Osteocyte (in vitro differentiated cells): ENCODE measurements around the gene ZFAND5. TPM values are rescaled to one million over a fixed set of nuclear protein-coding genes. Genes with fewer than 3 reads are reported as not detected.

Source experiments
- DNase-seq: peaks from one replicate; pipeline ENCODE4 v3.0.0; 2021; ENCODE audit warnings: mixed read lengths; ENCODE audit not compliant: unreplicated experiment; ENCODE audit errors: extremely low spot score
- H3K27ac Mint-ChIP-seq: one replicate; pipeline ENCODE4 v1.8.0; 2021; ENCODE audit warnings: mild to moderate bottlenecking, mixed read lengths; ENCODE audit not compliant: unreplicated experiment
- H3K27me3 Mint-ChIP-seq: one replicate; pipeline ENCODE4 v1.8.0; 2021; ENCODE audit warnings: mixed read lengths; ENCODE audit not compliant: unreplicated experiment
- H3K36me3 Mint-ChIP-seq: one replicate; pipeline ENCODE4 v1.8.0; 2021; ENCODE audit warnings: mixed read lengths; ENCODE audit not compliant: unreplicated experiment
- H3K4me1 Mint-ChIP-seq: one replicate; pipeline ENCODE4 v1.8.0; 2021; ENCODE audit warnings: mixed read lengths; ENCODE audit not compliant: unreplicated experiment
- H3K4me3 Mint-ChIP-seq: one replicate; pipeline ENCODE4 v1.8.0; 2021; ENCODE audit warnings: mild to moderate bottlenecking, moderate library complexity, mixed read lengths; ENCODE audit not compliant: unreplicated experiment
- H3K9me3 Mint-ChIP-seq: one replicate; pipeline ENCODE4 v1.8.0; 2021; ENCODE audit warnings: mixed read lengths; ENCODE audit not compliant: unreplicated experiment
- total RNA-seq: library from RNA; stranded (reverse); gene quantifications from 2 replicates; pipeline ENCODE4 v1.2.1, GENCODE V29; 2021
- TF ChIP-seq, protein P1 (sequence below): fragments of 200-600 bp; sonication (generic); IDR thresholded peaks from 2 replicates; pipeline ENCODE4 v1.5.0; 2021; ENCODE audit warnings: antibody characterized with exemption, mild to moderate bottlenecking, moderate library complexity

Gene ZFAND5
- total RNA-seq, 1 donor from 2014 or later, result 233 TPM

DNA sequence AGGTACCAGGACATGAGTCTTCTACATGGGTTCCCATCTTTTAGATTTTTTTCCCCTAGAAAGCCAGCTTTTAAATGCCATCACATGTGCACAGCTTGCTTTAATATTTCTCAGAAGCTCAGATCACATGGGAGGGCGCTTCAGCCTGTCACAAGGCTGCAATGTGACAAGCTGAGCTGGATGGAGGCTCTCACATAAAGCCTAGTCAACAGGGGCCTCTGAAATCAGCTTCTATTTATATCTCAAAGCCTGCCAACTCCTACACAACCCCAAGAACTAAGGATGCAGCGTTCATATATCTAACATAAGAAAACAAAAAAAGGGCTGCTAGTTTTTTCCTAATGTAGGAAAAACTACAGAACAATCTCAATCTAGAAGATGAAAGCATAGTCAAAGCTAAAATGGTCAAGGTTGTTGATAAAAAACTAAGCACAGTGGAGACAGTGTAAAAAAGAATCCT, 2.3 kb downstream of the ZFAND5 start:
- H3K4me1 Mint-ChIP-seq, result peaks cover 53% of the 10 kb centered on the region
- H3K4me3 Mint-ChIP-seq, result peak overlapping the region; percentile 95
- H3K27me3 Mint-ChIP-seq, result no peaks in the 10 kb centered on the region
- H3K27ac Mint-ChIP-seq, result peak overlapping the region; percentile 99
- H3K9me3 Mint-ChIP-seq, result no peaks in the 10 kb centered on the region
- no peak for DNase-seq
- TF ChIP-seq, protein P1, sequence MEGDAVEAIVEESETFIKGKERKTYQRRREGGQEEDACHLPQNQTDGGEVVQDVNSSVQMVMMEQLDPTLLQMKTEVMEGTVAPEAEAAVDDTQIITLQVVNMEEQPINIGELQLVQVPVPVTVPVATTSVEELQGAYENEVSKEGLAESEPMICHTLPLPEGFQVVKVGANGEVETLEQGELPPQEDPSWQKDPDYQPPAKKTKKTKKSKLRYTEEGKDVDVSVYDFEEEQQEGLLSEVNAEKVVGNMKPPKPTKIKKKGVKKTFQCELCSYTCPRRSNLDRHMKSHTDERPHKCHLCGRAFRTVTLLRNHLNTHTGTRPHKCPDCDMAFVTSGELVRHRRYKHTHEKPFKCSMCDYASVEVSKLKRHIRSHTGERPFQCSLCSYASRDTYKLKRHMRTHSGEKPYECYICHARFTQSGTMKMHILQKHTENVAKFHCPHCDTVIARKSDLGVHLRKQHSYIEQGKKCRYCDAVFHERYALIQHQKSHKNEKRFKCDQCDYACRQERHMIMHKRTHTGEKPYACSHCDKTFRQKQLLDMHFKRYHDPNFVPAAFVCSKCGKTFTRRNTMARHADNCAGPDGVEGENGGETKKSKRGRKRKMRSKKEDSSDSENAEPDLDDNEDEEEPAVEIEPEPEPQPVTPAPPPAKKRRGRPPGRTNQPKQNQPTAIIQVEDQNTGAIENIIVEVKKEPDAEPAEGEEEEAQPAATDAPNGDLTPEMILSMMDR, result no peak
- H3K36me3 Mint-ChIP-seq, result peaks cover 43% of the 10 kb centered on the region

DNA sequence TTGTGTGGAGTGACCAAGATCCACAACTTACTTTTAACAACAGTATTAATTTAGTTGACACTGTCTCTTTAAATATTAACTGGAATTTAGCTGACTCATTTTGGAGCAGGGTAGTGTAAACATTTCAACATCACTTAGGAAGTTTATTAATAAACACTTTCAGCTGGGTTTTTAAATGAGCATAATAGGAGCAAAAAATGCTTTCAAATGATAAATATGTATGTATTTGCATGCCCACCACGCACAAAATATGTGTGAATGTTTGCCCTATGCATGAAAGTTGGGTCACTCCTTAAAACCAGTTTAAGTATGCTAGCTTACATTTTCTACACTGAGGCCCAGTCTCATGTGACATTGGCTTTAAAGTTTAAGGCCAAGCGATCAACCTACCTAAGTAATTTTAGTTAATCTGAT, 2.9 kb downstream of the ZFAND5 start:
- DNase-seq, result no peak
- H3K27ac Mint-ChIP-seq, result peak overlapping the region; percentile 99
- peaks cover 58% of the 10 kb centered on the region for H3K4me1 Mint-ChIP-seq
- H3K27me3 Mint-ChIP-seq, result no peaks in the 10 kb centered on the region
- H3K4me3 Mint-ChIP-seq, result peak overlapping the region; percentile 95
- H3K36me3 Mint-ChIP-seq, result peaks cover 49% of the 10 kb centered on the region
- no peaks in the 10 kb centered on the region for H3K9me3 Mint-ChIP-seq
- TF ChIP-seq, protein P1, result no peak

- Mint-ChIP-seq H3K4me3 (peak overlapping the region; percentile 95), H3K4me1 (peaks cover 67% of the 10 kb centered on the region), H3K36me3 (peaks cover 58% of the 10 kb centered on the region), H3K9me3 (no peaks in the 10 kb centered on the region), H3K27me3 (no peaks in the 10 kb centered on the region), H3K27ac (peak overlapping the region; percentile 99)
- no peak for DNase-seq
- TF ChIP-seq, protein P1, result no peak
These were observed 3.8 kb downstream of the ZFAND5 start for GRCh38 chr9:72361217-72361616.

GRCh38 chr9:72360324-72360723, 4.7 kb downstream of the ZFAND5 start:
- TF ChIP-seq, protein P1, result no peak
- Mint-ChIP-seq H3K27ac (peak overlapping the region; percentile 72), H3K36me3 (peaks cover 67% of the 10 kb centered on the region)

DNA sequence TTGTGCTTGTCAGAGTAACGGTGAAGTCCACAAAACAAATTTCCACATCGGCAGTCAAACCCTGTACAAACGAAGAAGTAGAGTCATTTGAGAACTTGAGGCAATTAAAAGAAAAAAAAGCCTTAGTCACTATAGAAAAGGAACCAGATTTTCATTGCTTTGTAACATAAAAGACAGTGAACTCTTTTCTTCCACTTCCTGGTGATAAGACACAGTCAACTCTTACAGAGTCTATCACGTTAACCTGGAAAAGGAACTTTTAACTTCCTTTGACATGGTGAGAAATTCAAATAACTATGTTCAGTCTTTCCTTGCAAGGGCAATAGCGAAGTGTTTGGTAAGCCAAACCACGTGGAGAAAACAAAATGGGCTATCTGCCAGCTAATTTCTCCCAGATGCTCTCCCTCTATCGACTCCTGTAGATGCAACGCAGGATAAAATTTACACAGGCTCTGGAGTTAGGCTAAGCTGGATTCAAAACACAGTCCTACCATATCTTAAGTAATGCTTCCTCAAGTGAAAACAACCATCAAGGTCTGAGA, 8.9 kb downstream of the ZFAND5 start:
- Mint-ChIP-seq H3K36me3 (peaks cover 70% of the 10 kb centered on the region), H3K27ac (no peak overlapping the region)
- no peak for DNase-seq

More at GRCh38 chr9:72360324-72360723, 4.7 kb downstream of the ZFAND5 start:
- peaks cover 67% of the 10 kb centered on the region for H3K4me1 Mint-ChIP-seq
- DNase-seq, result no peak
- H3K4me3 Mint-ChIP-seq, result peak overlapping the region; percentile 58
- H3K27me3 Mint-ChIP-seq, result no peaks in the 10 kb centered on the region
- H3K9me3 Mint-ChIP-seq, result no peaks in the 10 kb centered on the region

More for the DNA sequence above, 8.9 kb downstream of the ZFAND5 start:
- H3K9me3 Mint-ChIP-seq, result no peaks in the 10 kb centered on the region
- H3K4me1 Mint-ChIP-seq, result peaks cover 65% of the 10 kb centered on the region
- no peaks in the 10 kb centered on the region for H3K27me3 Mint-ChIP-seq
- H3K4me3 Mint-ChIP-seq, result no peak overlapping the region
- TF ChIP-seq, protein P1, result no peak
